ENCODE data around the gene OR2AG2.

The OR2AG2 gene

DNA sequence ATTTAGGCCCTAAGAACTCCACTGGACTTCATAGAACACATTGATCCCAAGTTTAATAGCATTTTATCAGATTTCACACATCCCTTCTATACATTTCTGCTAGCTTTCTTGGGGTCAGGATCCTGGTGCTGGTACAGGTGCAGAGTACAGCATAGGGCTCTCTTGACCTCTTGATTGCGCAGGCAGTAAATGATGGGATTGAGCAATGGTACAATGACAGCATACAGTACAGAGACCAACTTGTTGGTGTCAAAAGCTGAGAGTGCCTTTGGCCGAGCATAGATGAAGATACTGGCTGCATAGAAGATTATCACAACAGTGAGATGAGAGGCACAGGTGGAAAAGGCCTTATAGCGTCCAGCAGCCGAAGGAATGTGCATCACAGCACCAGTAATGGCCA, 22.9 kb upstream of the OR2AG2 start:
- no peak for DNase-seq (ENCODE audit: low read depth)
- TF ChIP-seq, protein P1, sequence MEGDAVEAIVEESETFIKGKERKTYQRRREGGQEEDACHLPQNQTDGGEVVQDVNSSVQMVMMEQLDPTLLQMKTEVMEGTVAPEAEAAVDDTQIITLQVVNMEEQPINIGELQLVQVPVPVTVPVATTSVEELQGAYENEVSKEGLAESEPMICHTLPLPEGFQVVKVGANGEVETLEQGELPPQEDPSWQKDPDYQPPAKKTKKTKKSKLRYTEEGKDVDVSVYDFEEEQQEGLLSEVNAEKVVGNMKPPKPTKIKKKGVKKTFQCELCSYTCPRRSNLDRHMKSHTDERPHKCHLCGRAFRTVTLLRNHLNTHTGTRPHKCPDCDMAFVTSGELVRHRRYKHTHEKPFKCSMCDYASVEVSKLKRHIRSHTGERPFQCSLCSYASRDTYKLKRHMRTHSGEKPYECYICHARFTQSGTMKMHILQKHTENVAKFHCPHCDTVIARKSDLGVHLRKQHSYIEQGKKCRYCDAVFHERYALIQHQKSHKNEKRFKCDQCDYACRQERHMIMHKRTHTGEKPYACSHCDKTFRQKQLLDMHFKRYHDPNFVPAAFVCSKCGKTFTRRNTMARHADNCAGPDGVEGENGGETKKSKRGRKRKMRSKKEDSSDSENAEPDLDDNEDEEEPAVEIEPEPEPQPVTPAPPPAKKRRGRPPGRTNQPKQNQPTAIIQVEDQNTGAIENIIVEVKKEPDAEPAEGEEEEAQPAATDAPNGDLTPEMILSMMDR (conservative IDR thresholded peaks at IDR 0.05; ENCODE audit: low read depth, low read length), result no peak
- H3K4me3 ChIP-seq (ENCODE audit: low read depth, low read length), result no peak overlapping the region

DNA sequence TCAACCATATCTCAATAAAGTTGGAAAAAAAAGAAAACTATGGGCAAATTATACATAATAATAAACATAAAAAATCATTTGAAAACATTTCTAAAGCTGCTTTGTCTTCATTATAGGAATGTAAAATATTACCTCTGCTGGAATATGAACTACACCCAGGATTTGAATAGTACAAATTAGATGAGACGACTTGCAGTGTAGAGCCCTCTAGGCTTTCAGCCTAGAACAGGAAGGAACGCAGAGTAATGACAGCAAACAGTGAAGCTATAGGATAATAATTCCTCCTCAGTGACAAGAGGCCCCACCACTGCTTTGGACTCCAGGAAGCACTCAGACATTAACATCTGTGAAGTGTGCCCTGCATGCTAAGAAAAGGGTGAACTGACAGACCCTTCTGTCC, 18.8 kb upstream of the OR2AG2 start:
- no peak for DNase-seq (ENCODE audit: low read depth)
- TF ChIP-seq, protein P1 (conservative IDR thresholded peaks at IDR 0.05; ENCODE audit: low read depth, low read length), result no peak
- H3K4me3 ChIP-seq (ENCODE audit: low read depth, low read length), result no peak overlapping the region

DNA sequence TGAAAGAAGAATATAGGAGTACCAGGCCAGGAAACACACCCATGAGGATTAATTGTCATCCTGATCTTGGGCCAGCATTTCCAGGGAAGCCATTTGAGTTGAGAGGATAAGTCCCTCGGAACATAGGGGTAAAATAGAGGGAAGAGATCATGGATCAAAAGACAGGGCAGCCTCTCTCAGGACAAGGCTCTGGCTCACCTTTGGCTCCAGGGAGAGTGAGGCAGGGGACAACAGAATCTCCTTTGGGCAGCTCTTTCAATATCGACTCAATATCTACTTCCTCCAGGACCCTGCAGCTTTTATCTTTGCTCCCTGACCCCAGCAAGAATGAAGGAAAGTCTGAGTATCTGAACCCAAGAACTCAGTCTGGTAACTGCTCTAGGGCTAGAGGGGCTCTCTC, 10.9 kb upstream of the OR2AG2 start, which contains the start of gene OR2AG1:
Gene OR2AG1 (plus strand): TSS at position 301 of the 400 bp plus-strand sequence. CDS start 2,018 bp downstream, outside the sequence.
- no peak within 1 kb of the TSS for H3K4me3 ChIP-seq (ENCODE audit: low read depth, low read length)
- DNase-seq (ENCODE audit: low read depth), result no peak
- TF ChIP-seq, protein P1 (conservative IDR thresholded peaks at IDR 0.05; ENCODE audit: low read depth, low read length), result no peak

DNA sequence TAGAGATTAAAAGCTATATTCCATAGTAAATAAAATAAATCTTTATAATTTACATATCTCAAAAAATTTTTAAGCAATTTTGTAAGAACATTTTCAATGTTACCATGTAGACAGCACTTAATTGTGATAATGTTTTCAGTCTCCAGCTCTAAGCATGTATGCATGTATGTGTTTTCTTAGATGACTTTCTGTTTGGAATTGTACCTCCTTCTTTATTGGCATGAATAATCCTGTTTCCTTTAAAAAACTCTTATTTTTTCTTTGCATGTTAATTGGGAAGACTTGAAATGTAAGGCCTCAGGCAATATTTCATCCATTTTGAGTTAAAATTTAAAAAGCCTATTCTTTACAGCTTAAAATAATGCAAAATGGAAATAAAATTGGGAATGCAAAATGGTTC, 9.1 kb upstream of the OR2AG2 start:
- TF ChIP-seq, protein P1 (conservative IDR thresholded peaks at IDR 0.05; ENCODE audit: low read depth, low read length), result no peak
- DNase-seq (ENCODE audit: low read depth), result no peak
- no peak overlapping the region for H3K4me3 ChIP-seq (ENCODE audit: low read depth, low read length)

DNA sequence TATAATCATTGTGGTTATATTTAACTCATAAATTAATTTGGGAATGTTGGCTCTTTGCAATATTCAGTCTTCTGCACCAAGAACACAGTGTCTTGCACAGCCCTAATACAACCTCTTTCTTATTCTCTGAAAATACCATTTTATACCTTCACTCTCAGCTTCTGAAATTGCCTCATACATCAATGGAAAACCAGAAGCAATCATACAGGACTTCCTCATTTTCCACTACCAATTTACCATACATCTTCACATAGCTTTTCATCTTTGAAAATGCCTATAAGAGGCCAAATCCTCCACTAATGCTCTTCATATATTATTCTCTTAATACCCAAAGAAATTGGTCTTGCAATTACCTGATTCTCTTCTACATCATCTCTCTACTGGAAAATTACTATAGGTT, 6.7 kb upstream of the OR2AG2 start:
- no peak overlapping the region for H3K4me3 ChIP-seq (ENCODE audit: low read depth, low read length)
- TF ChIP-seq, protein P1 (conservative IDR thresholded peaks at IDR 0.05; ENCODE audit: low read depth, low read length), result no peak
- DNase-seq (ENCODE audit: low read depth), result no peak

DNA sequence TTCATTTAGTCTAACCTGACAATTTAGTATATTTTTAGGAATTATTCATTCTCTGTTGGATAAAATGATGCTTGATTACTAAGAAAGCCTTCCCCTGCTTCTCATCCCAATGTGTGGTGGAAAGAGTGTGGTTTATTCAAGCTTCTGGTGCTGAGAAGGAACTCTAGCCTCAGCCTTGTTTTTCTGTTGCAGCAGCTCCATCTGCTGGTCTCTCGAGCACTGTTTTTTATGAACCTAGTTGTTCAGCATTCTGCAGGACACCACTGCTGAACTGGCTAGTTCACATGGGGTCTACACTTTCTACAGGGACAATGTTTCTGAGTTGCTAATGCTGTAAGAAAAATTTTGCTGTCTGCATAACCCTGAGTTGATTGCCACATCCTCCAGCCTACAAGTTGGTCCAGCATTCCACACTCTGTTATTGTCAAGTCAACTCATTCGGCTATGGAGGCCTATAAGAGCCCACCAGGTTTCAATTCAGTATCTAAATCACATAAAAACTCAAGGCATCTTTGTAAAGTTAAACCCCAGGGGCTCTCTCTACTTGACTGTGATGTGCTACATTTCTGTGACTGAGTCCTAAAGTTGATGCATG, 14.3 kb downstream of the OR2AG2 start:
- DNase-seq (ENCODE audit: low read depth), result peak; percentile 87
- TF ChIP-seq, protein P1 (conservative IDR thresholded peaks at IDR 0.05; ENCODE audit: low read depth, low read length), result peak; percentile 84
- no peak overlapping the region for H3K4me3 ChIP-seq (ENCODE audit: low read depth, low read length)

DNA sequence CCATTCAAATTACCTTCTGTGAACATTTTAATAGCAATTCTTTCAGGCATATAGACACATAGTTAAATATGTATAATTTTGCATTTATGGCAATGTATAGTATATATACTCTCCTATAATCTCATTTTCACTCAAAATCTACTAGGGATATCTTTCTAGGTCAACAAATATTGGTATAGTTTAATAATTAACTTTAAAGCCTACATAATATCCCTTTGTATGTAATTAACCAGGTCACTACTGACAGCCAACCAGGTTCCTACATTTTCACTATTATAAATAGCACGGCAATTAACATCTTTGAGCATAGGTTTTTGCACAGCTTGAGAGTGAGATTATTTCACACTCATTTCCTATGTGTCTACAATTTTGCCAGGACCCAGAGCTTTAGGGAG, 15.8 kb downstream of the OR2AG2 start:
- no peak for DNase-seq (ENCODE audit: low read depth)
- TF ChIP-seq, protein P1 (conservative IDR thresholded peaks at IDR 0.05; ENCODE audit: low read depth, low read length), result no peak
- no peak overlapping the region for H3K4me3 ChIP-seq (ENCODE audit: low read depth, low read length)
